Caco-2 (cell line): ENCODE results near the gene ADGRB3. TPM values are rescaled to one million over a fixed set of nuclear protein-coding genes. Genes with fewer than 3 reads are reported as not detected.

Source experiments
- BruUV-seq: library from RNA; stranded (reverse); fragments of 400-500 nt; replicated peaks from 2 replicates; lab custom pipeline; 2021; lab: Mats Ljungman, UMichigan
- CTCF ChIA-PET: fragments of 300-600 bp; sonication (Branson Sonifier 250); formaldehyde crosslinking; loops from one replicate; lab custom pipeline; 2022; ENCODE audit warnings: antibody characterized with exemption; lab: Charles Lee
- POLR2A ChIA-PET: fragments of 300-600 bp; sonication (Branson Sonifier 250); formaldehyde crosslinking; loops from one replicate; lab custom pipeline; 2022; ENCODE audit warnings: antibody characterized with exemption; lab: Charles Lee
- DNase-seq, 2 experiments: peaks; one replicate each; pipeline versions ENCODE4 v3.0.0 to v3.0.0-alpha.2; 2020 to 2022
- H3K27me3 ChIP-seq: replicated peaks from 2 replicates; pipeline ENCODE4 v1.6.0; 2011; ENCODE audit warnings: low read length; ENCODE audit not compliant: control insufficient read depth, insufficient read depth
- H3K36me3 ChIP-seq: 2 replicates; pipeline ENCODE4 v1.5.1; 2011; ENCODE audit warnings: low read length; ENCODE audit not compliant: control insufficient read depth, insufficient read depth
- H3K4me1 ChIP-seq: fragments of 250-450 bp; sonication (Bioruptor Pico); 2 replicates; pipeline ENCODE4 v1.5.1; 2020; ENCODE audit warnings: mild to moderate bottlenecking
- H3K4me3 ChIP-seq: 2 replicates; pipeline ENCODE4 v1.5.1; 2011; ENCODE audit warnings: low read depth, mild to moderate bottlenecking, control low read depth, low read length
- H3K9me3 ChIP-seq: fragments of 250-450 bp; sonication (Bioruptor Pico); 2 replicates; pipeline ENCODE4 v1.5.1; 2020; ENCODE audit warnings: mild to moderate bottlenecking, moderate library complexity
- H3K27ac Mint-ChIP-seq: one replicate; pipeline ENCODE4 v1.8.0; 2022; ENCODE audit warnings: mixed read lengths; ENCODE audit not compliant: unreplicated experiment
- H3K27me3 Mint-ChIP-seq: one replicate; pipeline ENCODE4 v1.8.0; 2022; ENCODE audit warnings: mixed read lengths; ENCODE audit not compliant: insufficient read depth, unreplicated experiment
- H3K36me3 Mint-ChIP-seq: one replicate; pipeline ENCODE4 v1.8.0; 2022; ENCODE audit warnings: mild to moderate bottlenecking, mixed read lengths; ENCODE audit not compliant: insufficient read depth, unreplicated experiment
- H3K4me1 Mint-ChIP-seq: one replicate; pipeline ENCODE4 v1.8.0; 2022; ENCODE audit warnings: low read depth, mixed read lengths; ENCODE audit not compliant: unreplicated experiment
- H3K4me3 Mint-ChIP-seq: one replicate; pipeline ENCODE4 v1.8.0; 2022; ENCODE audit warnings: mild to moderate bottlenecking, moderate library complexity, mixed read lengths; ENCODE audit not compliant: unreplicated experiment
- H3K9me3 Mint-ChIP-seq: one replicate; pipeline ENCODE4 v1.8.0; 2022; ENCODE audit warnings: mixed read lengths; ENCODE audit not compliant: unreplicated experiment
- intact Hi-C: fragments of 100-400 bp; cut with micrococcal nuclease; formaldehyde crosslinking; loops from one replicate; pipeline ENCODE4 v1.10.0; 2022; ENCODE audit not compliant: unreplicated experiment
- total RNA-seq: library from RNA; stranded (reverse); gene quantifications from 2 replicates; pipeline ENCODE4 v1.2.3, GENCODE V29; 2022
- TF ChIP-seq, protein P1 (sequence below), 2 experiments: fragments of 200-600 bp in 1 of 2; IDR thresholded peaks; 1 replicate in 1 of 2; 2 replicates in 1 of 2; pipeline versions ENCODE4 v1.5.1 to v1.8.0; 2011 to 2022; ENCODE audit warnings: antibody characterized with exemption in 1 of 2, control low read depth in 1 of 2, inconsistent platforms in 1 of 2, low read depth in 1 of 2, low read length in 1 of 2, mild to moderate bottlenecking in 1 of 2, moderate library complexity in 1 of 2; ENCODE audit not compliant: insufficient read depth in 1 of 2, severe bottlenecking in 1 of 2, unreplicated experiment in 1 of 2

ADGRB3 gene
- total RNA-seq, 1 experiment from 2014 or later, result 0.18 TPM

DNA sequence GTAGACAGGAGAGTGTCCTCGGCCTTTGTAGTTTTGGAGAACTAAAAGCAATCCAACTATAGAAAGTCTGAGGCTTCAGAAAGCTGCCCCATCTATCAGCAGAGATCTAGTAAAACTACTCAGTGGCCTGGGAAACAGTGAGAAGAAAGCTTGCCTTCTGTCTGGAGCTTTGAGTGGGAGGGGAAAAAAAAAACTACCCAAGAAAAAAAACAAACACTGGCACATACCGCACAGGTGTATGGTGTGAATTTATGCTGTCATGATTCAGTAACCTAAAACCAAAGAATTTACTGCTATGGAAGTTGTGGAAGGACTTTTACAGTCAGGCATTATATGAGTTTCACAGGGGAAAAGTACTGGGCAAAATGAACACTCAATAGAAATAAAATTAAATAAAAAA, 280.5 kb downstream of the ADGRB3 start:
- H3K4me1 ChIP-seq, result no peaks in the 10 kb centered on the region
- H3K4me3 Mint-ChIP-seq, result no peak overlapping the region
- no peak for DNase-seq
- H3K27me3 Mint-ChIP-seq, result peaks cover 12% of the 10 kb centered on the region
- no peak overlapping the region for H3K27ac Mint-ChIP-seq
- no peaks in the 10 kb centered on the region for H3K9me3 ChIP-seq
- H3K27me3 ChIP-seq, result no peaks in the 10 kb centered on the region
- H3K36me3 Mint-ChIP-seq, result no peaks in the 10 kb centered on the region
- TF ChIP-seq, protein P1, sequence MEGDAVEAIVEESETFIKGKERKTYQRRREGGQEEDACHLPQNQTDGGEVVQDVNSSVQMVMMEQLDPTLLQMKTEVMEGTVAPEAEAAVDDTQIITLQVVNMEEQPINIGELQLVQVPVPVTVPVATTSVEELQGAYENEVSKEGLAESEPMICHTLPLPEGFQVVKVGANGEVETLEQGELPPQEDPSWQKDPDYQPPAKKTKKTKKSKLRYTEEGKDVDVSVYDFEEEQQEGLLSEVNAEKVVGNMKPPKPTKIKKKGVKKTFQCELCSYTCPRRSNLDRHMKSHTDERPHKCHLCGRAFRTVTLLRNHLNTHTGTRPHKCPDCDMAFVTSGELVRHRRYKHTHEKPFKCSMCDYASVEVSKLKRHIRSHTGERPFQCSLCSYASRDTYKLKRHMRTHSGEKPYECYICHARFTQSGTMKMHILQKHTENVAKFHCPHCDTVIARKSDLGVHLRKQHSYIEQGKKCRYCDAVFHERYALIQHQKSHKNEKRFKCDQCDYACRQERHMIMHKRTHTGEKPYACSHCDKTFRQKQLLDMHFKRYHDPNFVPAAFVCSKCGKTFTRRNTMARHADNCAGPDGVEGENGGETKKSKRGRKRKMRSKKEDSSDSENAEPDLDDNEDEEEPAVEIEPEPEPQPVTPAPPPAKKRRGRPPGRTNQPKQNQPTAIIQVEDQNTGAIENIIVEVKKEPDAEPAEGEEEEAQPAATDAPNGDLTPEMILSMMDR (IDR thresholded peaks at IDR 0.05; ENCODE audit: insufficient read depth in 1 of 2, low read depth in 1 of 2, low read length in 1 of 2, severe bottlenecking in 1 of 2, unreplicated experiment in 1 of 2), result no peak
- POLR2A ChIA-PET, result no interaction called here
- no peaks in the 10 kb centered on the region for H3K36me3 ChIP-seq
- H3K4me3 ChIP-seq, result no peak overlapping the region
- no TSS peak for BruUV-seq
- CTCF ChIA-PET, result no interaction called here
- H3K9me3 Mint-ChIP-seq, result no peaks in the 10 kb centered on the region
- intact Hi-C loops, result no loop called here
- H3K4me1 Mint-ChIP-seq, result no peaks in the 10 kb centered on the region

DNA sequence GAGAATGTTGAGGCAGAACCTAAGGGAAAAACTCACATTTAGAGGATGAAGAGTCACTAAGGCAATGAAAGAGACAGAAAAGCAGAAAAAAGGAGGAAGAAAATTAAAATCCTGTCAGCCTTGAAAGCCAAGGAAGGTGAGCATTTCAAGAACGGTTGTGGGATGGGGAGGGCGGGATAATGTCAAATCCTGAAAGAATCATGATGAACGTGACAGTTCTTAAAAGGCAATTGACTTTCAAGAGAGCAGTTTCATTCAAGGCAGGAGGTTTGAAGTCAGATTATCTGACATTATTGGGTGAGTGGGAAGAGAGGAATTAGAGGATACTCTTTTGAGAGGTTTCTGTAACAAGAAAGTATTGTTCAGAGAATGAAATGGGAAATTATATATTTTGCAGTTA, 284.5 kb downstream of the ADGRB3 start:
- no peak overlapping the region for H3K4me3 Mint-ChIP-seq
- no peaks in the 10 kb centered on the region for H3K36me3 ChIP-seq
- no peaks in the 10 kb centered on the region for H3K27me3 ChIP-seq
- no peaks in the 10 kb centered on the region for H3K9me3 Mint-ChIP-seq
- H3K27ac Mint-ChIP-seq, result no peak overlapping the region
- H3K36me3 Mint-ChIP-seq, result no peaks in the 10 kb centered on the region
- intact Hi-C loops, result no loop called here
- no peaks in the 10 kb centered on the region for H3K4me1 Mint-ChIP-seq
- no peaks in the 10 kb centered on the region for H3K9me3 ChIP-seq
- POLR2A ChIA-PET, result no interaction called here
- TF ChIP-seq, protein P1 (IDR thresholded peaks at IDR 0.05; ENCODE audit: insufficient read depth in 1 of 2, low read depth in 1 of 2, low read length in 1 of 2, severe bottlenecking in 1 of 2, unreplicated experiment in 1 of 2), result no peak
- CTCF ChIA-PET, result no interaction called here
- H3K4me1 ChIP-seq, result no peaks in the 10 kb centered on the region
- H3K27me3 Mint-ChIP-seq, result peaks cover 12% of the 10 kb centered on the region
- H3K4me3 ChIP-seq, result no peak overlapping the region
- no peak for DNase-seq
- BruUV-seq, result no TSS peak

DNA sequence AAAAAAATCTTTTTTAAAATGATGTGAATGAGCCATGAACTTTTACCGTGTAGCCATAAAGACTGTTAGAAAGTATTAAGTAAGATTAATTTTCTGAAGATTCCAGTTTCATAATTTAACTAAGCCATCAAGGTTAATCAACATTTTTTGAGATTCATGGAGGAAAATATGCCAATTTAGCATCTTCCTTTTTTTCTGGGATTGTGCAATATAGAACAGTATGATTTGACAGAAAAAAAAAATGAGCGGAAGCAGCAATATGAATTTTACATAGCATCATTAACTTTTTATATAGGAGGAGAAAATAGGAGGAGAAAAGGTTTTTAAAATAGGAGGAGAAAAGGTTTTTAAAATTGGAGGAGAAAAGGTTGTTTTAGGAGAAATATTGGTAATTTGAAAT, 306.3 kb downstream of the ADGRB3 start:
- DNase-seq, result no peak
- Mint-ChIP-seq H3K27ac (no peak overlapping the region), H3K36me3 (no peaks in the 10 kb centered on the region), H3K4me3 (no peak overlapping the region), H3K4me1 (no peaks in the 10 kb centered on the region), H3K27me3 (peaks cover 8% of the 10 kb centered on the region), H3K9me3 (no peaks in the 10 kb centered on the region)
- TF ChIP-seq, protein P1 (IDR thresholded peaks at IDR 0.05; ENCODE audit: insufficient read depth in 1 of 2, low read depth in 1 of 2, low read length in 1 of 2, severe bottlenecking in 1 of 2, unreplicated experiment in 1 of 2), result no peak
- H3K4me3 ChIP-seq, result no peak overlapping the region
- H3K4me1 ChIP-seq, result no peaks in the 10 kb centered on the region
- intact Hi-C loops, result no loop called here
- no peaks in the 10 kb centered on the region for H3K27me3 ChIP-seq
- CTCF ChIA-PET, result no interaction called here
- no peaks in the 10 kb centered on the region for H3K36me3 ChIP-seq
- BruUV-seq, result no TSS peak
- POLR2A ChIA-PET, result no interaction called here
- no peaks in the 10 kb centered on the region for H3K9me3 ChIP-seq
